Spinal cord (tissue), 10 donors: Measurements from ENCODE around the gene SDCCAG8. TPM values are rescaled to one million over a fixed set of nuclear protein-coding genes. Genes with fewer than 3 reads are reported as not detected.

Experiments
- DNase-seq, 6 donors: peaks; one replicate each; pipeline versions ENCODE4 v3.0.0 to v3.0.0-alpha.2; 2013 to 2015; ENCODE audit warnings: low spot score in 6 of 6, low read depth in 4 of 6
- H3K27ac ChIP-seq: one replicate; pipeline ENCODE4 v1.5.1; 2013; ENCODE audit warnings: low read depth, low read length, control low read depth
- H3K27me3 ChIP-seq: one replicate; pipeline ENCODE4 v1.6.1; 2013; ENCODE audit warnings: low read length; ENCODE audit not compliant: control insufficient read depth, insufficient read depth
- H3K36me3 ChIP-seq: one replicate; pipeline ENCODE4 v1.6.1; 2013; ENCODE audit warnings: low read length; ENCODE audit not compliant: control insufficient read depth, insufficient read depth
- H3K4me1 ChIP-seq: one replicate; pipeline ENCODE4 v1.6.1; 2013; ENCODE audit warnings: low read length; ENCODE audit not compliant: control insufficient read depth, insufficient read depth
- H3K4me3 ChIP-seq: one replicate; pipeline ENCODE4 v1.5.1; 2013; ENCODE audit warnings: low read depth, low read length, control low read depth
- H3K9me3 ChIP-seq: one replicate; pipeline ENCODE4 v1.6.1; 2013; ENCODE audit warnings: low read length; ENCODE audit not compliant: control insufficient read depth, insufficient read depth
- WGBS: methylation state at CpG from one replicate; pipeline ENCODE4 v1.1.5; 2013; ENCODE audit warnings: missing lambda C conversion rate; ENCODE audit not compliant: insufficient coverage; 5-methylcytosine and 5-hydroxymethylcytosine counted together
- polyA plus RNA-seq, 2 donors: library from polyadenylated mRNA; unstranded; fragments of 120-200 nt; gene quantifications; one replicate each; pipeline ENCODE4 v1.2.1, GENCODE V29; 2013; ENCODE audit not compliant: insufficient read length in 2 of 2
- total RNA-seq, 2 donors: library from RNA; depleted of rRNA in 1 of 2; stranded (reverse); fragments of 120-200 nt in 1 of 2; fragments of >200 nt in 1 of 2; gene quantifications; one replicate each; pipeline versions ENCODE4 v1.2.3 to v1.2.4, GENCODE V29; 2013 to 2014
- donor health status: healthy.

Gene SDCCAG8
- total and polyA plus RNA-seq, 4 donors = 48.3 to 73.3 (median 71.6) TPM

GRCh38 chr1:243264717-243265116 lies 8.9 kb downstream of the SDCCAG8 start:
- Histone ChIP-seq H3K4me1 (no peaks in the 10 kb centered on the region), H3K27ac (no peak overlapping the region), H3K27me3 (no peaks in the 10 kb centered on the region), H3K9me3 (no peaks in the 10 kb centered on the region), H3K4me3 (no peak overlapping the region), H3K36me3 (peaks cover 3% of the 10 kb centered on the region)
- 33% methylated on average over 1 of the region's 2 CpGs for WGBS
- peak in 1 of 6 donors; percentile 70 for DNase-seq

- no peak overlapping the region for H3K27ac ChIP-seq
Observed at GRCh38 chr1:243266231-243266630, 10.4 kb downstream of the SDCCAG8 start.

DNA sequence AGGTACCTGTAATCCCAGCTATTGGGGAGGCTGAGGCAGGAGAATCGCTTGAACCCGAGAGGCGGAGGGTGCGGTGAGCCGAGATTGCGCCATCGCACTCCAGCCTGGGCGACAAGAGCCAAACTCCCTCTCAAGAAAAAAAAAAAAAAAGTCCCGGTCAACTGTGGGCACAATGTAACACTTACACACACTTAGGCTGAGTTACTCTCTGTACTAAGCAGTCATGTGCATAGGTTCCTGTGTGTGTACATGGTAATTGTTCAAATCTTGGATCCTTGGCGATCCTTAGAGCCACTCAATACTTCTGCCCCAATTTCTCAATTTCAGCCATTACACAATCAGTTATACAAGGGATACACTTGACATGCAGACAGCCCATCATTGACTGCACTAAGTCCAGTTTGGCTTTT lies 11.6 kb downstream of the SDCCAG8 start:
- 100% methylated on average over 1 of the region's 10 CpGs for WGBS
- Histone ChIP-seq H3K27ac (no peak overlapping the region), H3K27me3 (no peaks in the 10 kb centered on the region), H3K4me1 (no peaks in the 10 kb centered on the region), H3K9me3 (no peaks in the 10 kb centered on the region), H3K4me3 (no peak overlapping the region), H3K36me3 (peaks cover 3% of the 10 kb centered on the region)
- no peak for DNase-seq

More at GRCh38 chr1:243266231-243266630, 10.4 kb downstream of the SDCCAG8 start:
- Histone ChIP-seq H3K36me3 (peaks cover 3% of the 10 kb centered on the region), H3K4me1 (no peaks in the 10 kb centered on the region), H3K4me3 (no peak overlapping the region), H3K27me3 (no peaks in the 10 kb centered on the region), H3K9me3 (no peaks in the 10 kb centered on the region)
- no CpG with 5 or more reads among the region's 4 CpGs for WGBS
- no peak for DNase-seq

DNA sequence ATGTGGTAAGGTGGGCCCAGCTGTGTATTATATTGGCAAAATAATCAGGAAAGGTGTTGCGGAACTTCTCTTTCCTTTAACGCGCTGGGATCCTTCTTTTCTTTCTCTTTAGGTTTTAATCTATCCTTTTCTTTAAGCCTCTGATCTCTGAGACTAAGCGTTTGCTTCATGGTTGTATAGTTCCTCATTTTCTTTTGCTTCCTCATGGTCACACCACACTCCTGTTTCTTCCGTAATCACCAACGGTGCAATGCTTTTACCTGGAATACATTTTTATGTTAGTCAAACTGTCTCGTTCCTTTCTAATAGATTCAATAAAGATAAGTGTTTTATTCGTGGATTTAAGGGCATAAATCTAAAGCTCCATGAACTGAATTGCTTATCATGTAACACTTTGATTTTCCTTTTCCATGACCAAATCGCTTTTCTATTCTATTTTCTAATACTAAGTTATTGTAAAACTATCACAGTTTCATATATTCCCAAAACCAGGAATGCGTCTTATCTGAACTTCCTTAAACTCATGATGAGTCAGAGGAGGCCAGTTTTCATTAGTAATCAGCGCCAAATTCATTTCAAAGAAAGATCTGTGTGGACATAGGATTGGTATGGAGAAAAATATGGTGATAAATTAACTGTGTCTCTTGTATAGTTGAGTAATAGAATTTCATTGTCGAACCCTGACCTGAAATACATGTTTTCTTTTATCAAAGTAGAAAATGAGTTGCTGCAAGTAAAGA lies 12.2 kb downstream of the SDCCAG8 start:
- WGBS = 100% methylated on average over 4 of the region's 12 CpGs
- DNase-seq = no peak
- no peaks in the 10 kb centered on the region for H3K4me1 ChIP-seq
- H3K36me3 ChIP-seq = peaks cover 3% of the 10 kb centered on the region
- no peaks in the 10 kb centered on the region for H3K27me3 ChIP-seq
- H3K27ac ChIP-seq = no peak overlapping the region
- no peaks in the 10 kb centered on the region for H3K9me3 ChIP-seq
- H3K4me3 ChIP-seq = no peak overlapping the region

DNA sequence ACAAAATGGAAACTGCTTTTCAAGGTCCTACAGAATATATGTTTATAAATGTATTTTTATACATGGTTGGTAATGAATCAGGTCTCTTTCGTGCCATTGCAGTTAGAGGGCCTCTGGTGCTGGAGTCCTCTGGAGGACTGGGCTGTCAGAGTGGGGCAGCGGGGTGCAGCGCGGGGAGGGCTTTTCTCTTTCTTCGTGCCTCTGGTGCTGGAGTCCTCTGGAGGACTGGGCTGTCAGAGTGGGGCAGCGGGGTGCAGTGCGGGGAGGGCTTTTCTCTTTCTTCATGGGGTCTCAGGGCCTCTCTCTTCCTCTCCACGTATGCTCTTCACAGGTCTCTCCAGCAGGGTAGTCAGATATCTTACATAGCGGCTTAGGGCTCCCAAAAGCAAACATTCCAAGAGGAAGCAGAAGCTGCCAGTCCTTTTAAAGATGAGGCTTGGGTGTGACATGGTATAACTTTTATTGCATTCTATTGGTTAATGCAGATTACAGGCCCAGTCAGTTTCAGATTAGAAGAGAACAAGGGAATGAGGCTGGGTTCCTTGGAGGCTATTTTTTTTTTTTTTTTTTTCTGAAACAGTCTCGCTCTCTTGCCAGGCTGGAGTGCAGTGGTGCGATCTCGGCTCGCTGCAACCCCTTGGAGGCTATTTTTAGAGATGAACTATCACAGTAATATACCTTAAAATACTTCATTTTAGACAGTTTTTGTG lies 13.1 kb downstream of the SDCCAG8 start:
- 80% methylated on average over 2 of the region's 13 CpGs for WGBS
- H3K27me3 ChIP-seq = no peaks in the 10 kb centered on the region
- H3K36me3 ChIP-seq = peaks cover 3% of the 10 kb centered on the region
- no peaks in the 10 kb centered on the region for H3K9me3 ChIP-seq
- DNase-seq = no peak
- no peaks in the 10 kb centered on the region for H3K4me1 ChIP-seq
- no peak overlapping the region for H3K4me3 ChIP-seq
- H3K27ac ChIP-seq = no peak overlapping the region

- no peaks in the 10 kb centered on the region for H3K9me3 ChIP-seq
- no peak for DNase-seq
- peaks cover 3% of the 10 kb centered on the region for H3K36me3 ChIP-seq
- H3K4me3 ChIP-seq = no peak overlapping the region
- H3K4me1 ChIP-seq = no peaks in the 10 kb centered on the region
- no peak overlapping the region for H3K27ac ChIP-seq
- no CpG with 5 or more reads among the region's 4 CpGs for WGBS
- no peaks in the 10 kb centered on the region for H3K27me3 ChIP-seq
Observed at GRCh38 chr1:243269461-243269801, 13.6 kb downstream of the SDCCAG8 start.

DNA sequence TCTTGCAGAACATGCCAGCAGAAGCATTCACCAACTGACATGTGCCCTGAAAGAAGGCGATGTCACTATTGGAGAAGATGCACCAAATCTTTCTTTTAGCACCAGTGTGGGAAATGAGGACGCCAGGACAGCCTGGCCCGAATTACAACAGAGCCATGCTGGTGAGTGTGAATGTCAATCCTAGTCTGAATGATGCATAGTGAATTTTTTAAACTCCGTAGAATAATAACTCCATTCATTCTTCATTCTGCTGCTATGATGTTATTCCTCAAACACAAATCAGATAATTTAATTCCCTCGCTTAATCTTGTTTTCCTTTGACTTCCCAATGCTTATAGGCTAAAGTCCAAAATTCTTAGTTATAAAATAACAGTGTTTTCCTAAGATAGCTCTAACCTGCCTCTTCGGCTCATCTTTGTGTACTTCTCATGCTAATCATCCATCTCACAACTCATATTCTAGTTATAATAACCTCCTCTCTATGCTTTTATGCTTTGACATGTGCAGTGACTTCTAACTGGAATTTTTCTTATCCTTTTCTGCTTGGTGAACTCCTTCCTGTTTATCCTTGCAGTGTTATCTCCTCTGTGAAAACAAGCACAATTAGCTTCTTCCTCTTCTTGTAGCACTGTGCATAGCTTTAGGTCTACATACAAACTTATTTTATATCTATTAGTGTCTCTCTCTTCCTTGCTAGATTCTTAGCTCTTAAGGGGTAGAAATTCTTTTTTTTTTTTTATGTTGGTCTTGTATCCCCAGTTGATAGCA lies 14.4 kb downstream of the SDCCAG8 start:
- peak overlapping the region; percentile 26 for H3K27ac ChIP-seq
- DNase-seq = no peak
- no peaks in the 10 kb centered on the region for H3K9me3 ChIP-seq
- WGBS = 80% methylated on average over 1 of the region's 6 CpGs
- H3K36me3 ChIP-seq = peaks cover 5% of the 10 kb centered on the region
- no peaks in the 10 kb centered on the region for H3K4me1 ChIP-seq
- H3K27me3 ChIP-seq = no peaks in the 10 kb centered on the region
- H3K4me3 ChIP-seq = no peak overlapping the region

- WGBS = no CpG with 5 or more reads among the region's 1 CpG
- Histone ChIP-seq H3K36me3 (peaks cover 12% of the 10 kb centered on the region), H3K27ac (no peak overlapping the region), H3K4me1 (no peaks in the 10 kb centered on the region), H3K9me3 (no peaks in the 10 kb centered on the region), H3K27me3 (no peaks in the 10 kb centered on the region), H3K4me3 (no peak overlapping the region)
- no peak for DNase-seq
Observed at GRCh38 chr1:243271996-243272395, 16.2 kb downstream of the SDCCAG8 start.

DNA sequence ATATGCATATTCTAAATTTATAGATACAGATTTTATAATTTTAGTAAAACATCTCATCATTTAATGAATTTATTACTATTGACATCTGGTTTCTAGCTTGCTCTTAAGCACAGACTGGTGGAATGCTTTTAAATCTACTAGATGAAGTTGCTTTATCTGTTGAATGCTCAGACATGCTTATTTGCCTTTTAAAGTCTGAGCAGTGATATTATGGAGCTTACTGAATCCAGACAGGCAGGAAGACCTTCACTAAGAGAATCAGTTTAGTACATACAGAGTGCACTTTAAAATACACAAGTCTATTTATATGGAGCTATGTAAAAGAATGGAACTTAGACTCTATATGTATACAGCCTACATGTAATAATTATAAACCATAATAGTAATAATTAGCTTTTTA lies 16.6 kb downstream of the SDCCAG8 start:
- Histone ChIP-seq H3K4me1 (no peaks in the 10 kb centered on the region), H3K27me3 (no peaks in the 10 kb centered on the region), H3K27ac (no peak overlapping the region), H3K4me3 (no peak overlapping the region), H3K9me3 (no peaks in the 10 kb centered on the region), H3K36me3 (peaks cover 10% of the 10 kb centered on the region)
- DNase-seq = no peak
